Left colon (tissue), 2 donors: ENCODE measurements around the gene INIP. TPM values are rescaled to one million over a fixed set of nuclear protein-coding genes. Genes with fewer than 3 reads are reported as not detected.

ENCODE experiments used
- ATAC-seq: fragments of 200-7000 bp; cut with Tn5 transposase; one replicate; pipeline ENCODE4 v1.9.1; 2020; ENCODE audit warnings: mild to moderate bottlenecking, moderate library complexity
- DNase-seq, 2 donors: peaks; one replicate each; pipeline ENCODE4 v3.0.0-alpha.2; 2020
- intact Hi-C, 2 donors: fragments of 100-400 bp; cut with DNase I in 1 of 2; cut with micrococcal nuclease in 1 of 2; formaldehyde crosslinking; loops; one replicate each; pipeline versions ENCODE4 v1.11.2 to v1.14.0; 2022; cut with DNase I, micrococcal nuclease
- long read RNA-seq: library from polyadenylated mRNA; unstranded; transcript quantifications from one replicate; pipeline ENCODE4 v2.0.0, GENCODE V29; 2021
- total RNA-seq, 2 donors: library from RNA; stranded (reverse); fragmentation: NEBNext Ultra II Directional; extraction: Animal tissue kit (Norgen Biotek cat#: 25700); gene quantifications; one replicate each; pipeline ENCODE4 v1.2.1, GENCODE V29; 2021
- donor health status: DM: no; HTN: no; CAD: no.
- donor health status: DM: yes; HTN: yes; CAD: no.

INIP gene, protein sequence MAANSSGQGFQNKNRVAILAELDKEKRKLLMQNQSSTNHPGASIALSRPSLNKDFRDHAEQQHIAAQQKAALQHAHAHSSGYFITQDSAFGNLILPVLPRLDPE
- total RNA-seq: 10 to 100 TPM; 27.3 to 31.9 TPM
- long read RNA-seq, full-length matches to known transcripts: 18 of 34 reads
- long read RNA-seq, partial matches to known transcripts: 0 of 34 reads
- long read RNA-seq, other reads (novel, unspliced or antisense): 16 of 34 reads

- peak; percentile 94 for ATAC-seq
- DNase-seq: peak; percentile 97 to 98
- intact Hi-C loops: loop anchor here in 1 of 2 donors (10.0 kb wide), 1 partner anchor 343 kb away; no protein-coding TSS in a partner anchor
Observed at GRCh38 chr9:112717661-112718331, at the start of gene INIP. Gene INIP (minus strand): TSS chr9:112718117. CDS start chr9:112716485, 1,632 bp downstream.

DNA sequence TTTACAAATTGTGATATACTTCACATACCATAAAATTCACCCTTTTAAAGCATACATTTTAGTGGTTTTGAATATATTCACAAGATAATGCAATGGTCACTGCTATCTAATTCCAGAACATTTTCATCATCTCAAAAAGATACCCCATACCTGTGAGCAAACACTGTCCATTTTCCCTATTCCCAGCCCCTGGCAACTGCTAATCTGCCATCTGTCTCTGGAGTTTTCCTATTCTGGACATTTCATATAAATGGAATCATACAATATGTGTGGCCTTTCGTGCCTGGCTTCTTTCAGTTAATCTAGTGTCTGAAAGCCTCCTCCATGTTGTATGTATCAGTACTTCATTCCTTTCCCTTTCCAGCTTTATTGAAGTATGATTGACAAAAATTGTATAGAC, 47.4 kb upstream of the INIP start:
- no peak for ATAC-seq
- no peak for DNase-seq
- intact Hi-C loops: no loop called here

GRCh38 chr9:112764837-112765236, 46.9 kb upstream of the INIP start:
- DNase-seq (peak; percentile 65 to 85), ATAC-seq (peak; percentile 99)
- intact Hi-C loops: no loop called here

DNA sequence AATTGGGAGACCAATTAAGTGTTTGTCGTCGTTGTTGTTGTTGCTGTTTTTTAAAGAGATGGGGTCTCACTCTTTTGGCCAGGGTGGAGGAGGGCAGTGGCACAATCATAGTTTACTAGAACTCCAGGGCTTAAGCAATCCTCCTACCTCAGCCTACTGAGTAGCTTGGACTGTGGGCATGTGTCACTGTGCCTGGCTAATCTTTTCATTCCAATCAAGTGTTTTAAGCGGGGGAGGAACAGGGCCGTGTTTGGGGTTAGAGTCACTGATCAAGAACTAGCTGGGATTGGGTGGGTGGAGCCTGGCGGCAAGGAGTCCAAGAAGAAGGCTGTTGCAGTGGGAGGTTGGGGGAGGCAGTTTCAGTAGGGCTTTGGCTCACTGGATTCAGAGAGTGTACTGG, 46.4 kb upstream of the INIP start:
- intact Hi-C loops: no loop called here
- ATAC-seq: peak; percentile 16
- DNase-seq: no peak

DNA sequence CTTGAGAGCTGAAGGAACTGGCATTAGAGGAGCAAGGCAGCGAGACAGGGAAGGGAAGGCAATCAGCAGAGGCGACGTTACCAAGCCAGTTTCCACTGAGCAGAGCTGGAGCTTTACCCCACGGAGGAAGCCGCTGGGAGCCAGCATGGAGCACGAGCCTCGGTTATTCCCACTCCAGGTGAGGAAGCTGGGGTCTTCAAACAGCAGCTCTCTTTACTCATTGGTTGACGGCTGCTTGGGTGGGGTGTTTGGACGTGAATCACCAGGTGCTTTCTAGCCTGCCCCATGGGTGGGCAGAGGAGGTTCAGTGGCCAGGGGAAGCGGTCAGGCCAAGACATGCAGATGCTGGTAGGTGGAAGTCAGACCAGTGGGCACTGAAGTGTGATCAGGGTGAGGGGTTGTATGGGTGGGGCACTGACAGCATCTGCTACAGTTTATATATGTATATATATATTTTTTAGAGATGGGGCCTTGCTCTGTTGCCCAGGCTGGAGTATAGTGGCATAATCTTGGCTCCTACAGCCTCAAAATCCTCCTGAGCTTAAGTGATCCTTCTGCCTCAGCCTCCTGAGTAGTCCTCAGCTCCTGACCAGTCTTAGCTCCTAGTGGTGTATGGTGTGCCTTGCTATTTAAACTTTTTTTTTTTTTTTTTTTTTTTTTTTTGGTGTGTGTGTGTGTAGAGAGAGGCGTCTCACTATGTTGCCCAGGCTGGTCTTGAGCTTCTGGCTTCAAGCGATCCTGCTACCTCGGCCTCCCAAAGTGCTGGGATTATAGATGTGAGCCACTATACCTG, 45.0 kb upstream of the INIP start:
- DNase-seq (no peak), ATAC-seq (no peak)
- intact Hi-C loops: no loop called here

- intact Hi-C loops: no loop called here
- DNase-seq (no peak), ATAC-seq (no peak)
Observed at GRCh38 chr9:112761912-112762655, 44.2 kb upstream of the INIP start.

DNA sequence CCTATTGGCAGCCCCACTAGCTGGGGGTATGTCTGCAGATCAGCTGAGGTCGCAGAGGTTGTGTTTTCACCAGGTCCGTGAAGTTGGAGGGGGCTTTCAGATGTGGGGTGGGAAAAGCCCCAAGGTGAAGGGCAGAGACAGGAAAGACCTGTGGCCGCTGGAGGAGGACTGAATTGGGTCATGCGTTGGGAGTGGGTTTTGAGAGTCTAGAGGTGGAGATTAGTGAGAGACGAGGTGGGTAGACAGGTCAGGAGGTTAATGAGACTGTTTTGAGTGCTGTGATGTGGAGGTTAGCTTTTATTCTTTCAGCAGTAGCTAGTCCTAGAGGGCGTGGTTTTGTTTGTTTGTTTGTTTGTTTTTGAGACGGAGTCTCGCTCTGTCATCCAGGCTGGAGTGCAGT, 42.9 kb upstream of the INIP start:
- no peak for ATAC-seq
- DNase-seq: no peak
- intact Hi-C loops: no loop called here

- no peak for DNase-seq
- ATAC-seq: no peak
- intact Hi-C loops: no loop called here
Observed at GRCh38 chr9:112757940-112758339, 40.0 kb upstream of the INIP start.

GRCh38 chr9:112757282-112757883, 39.5 kb upstream of the INIP start:
- ATAC-seq: peak; percentile 49
- no peak for DNase-seq
- intact Hi-C loops: no loop called here

- peak; percentile 9 for ATAC-seq
- DNase-seq: no peak
- intact Hi-C loops: no loop called here
Observed at GRCh38 chr9:112755675-112756074, 37.8 kb upstream of the INIP start.

- ATAC-seq: peak; percentile 14
- intact Hi-C loops: no loop called here
- peak in 1 of 2 donors; percentile 48 for DNase-seq
Observed at GRCh38 chr9:112755016-112755427, 37.1 kb upstream of the INIP start.

- ATAC-seq: no peak
- intact Hi-C loops: no loop called here
- DNase-seq: no peak
Observed at GRCh38 chr9:112754578-112754977, 36.7 kb upstream of the INIP start.

- intact Hi-C loops: no loop called here
- ATAC-seq (no peak), DNase-seq (no peak)
Observed at GRCh38 chr9:112753725-112754124, 35.8 kb upstream of the INIP start.

- intact Hi-C loops: no loop called here
- no peak for ATAC-seq
- DNase-seq: no peak
Observed at GRCh38 chr9:112752334-112753125, 34.6 kb upstream of the INIP start.

GRCh38 chr9:112751056-112751795, 33.3 kb upstream of the INIP start:
- intact Hi-C loops: no loop called here
- peak; percentile 58 to 63 for DNase-seq
- peak; percentile 25 for ATAC-seq

- ATAC-seq (peak; percentile 22), DNase-seq (no peak)
- intact Hi-C loops: no loop called here
Observed at GRCh38 chr9:112750764-112751055, 32.8 kb upstream of the INIP start.

GRCh38 chr9:112750016-112750763, 32.3 kb upstream of the INIP start, which contains the start of gene SNX30:
Gene SNX30 (plus strand): TSS chr9:112750760. CDS start chr9:112751002, 242 bp downstream.
- ATAC-seq (peak; percentile 89), DNase-seq (peak; percentile 91 to 92)
- intact Hi-C loops: no loop called here
